Measurements from ENCODE around the gene ITPA.
A peak's percentile ranks its signal among the peaks of the same experiment; 100 is the strongest.
"Not testable (repeated sequence)": the region's sequence is repeated elsewhere in the genome, so short reads cannot be mapped to it uniquely, and the experiment has no call there.

Gene ITPA

DNA sequence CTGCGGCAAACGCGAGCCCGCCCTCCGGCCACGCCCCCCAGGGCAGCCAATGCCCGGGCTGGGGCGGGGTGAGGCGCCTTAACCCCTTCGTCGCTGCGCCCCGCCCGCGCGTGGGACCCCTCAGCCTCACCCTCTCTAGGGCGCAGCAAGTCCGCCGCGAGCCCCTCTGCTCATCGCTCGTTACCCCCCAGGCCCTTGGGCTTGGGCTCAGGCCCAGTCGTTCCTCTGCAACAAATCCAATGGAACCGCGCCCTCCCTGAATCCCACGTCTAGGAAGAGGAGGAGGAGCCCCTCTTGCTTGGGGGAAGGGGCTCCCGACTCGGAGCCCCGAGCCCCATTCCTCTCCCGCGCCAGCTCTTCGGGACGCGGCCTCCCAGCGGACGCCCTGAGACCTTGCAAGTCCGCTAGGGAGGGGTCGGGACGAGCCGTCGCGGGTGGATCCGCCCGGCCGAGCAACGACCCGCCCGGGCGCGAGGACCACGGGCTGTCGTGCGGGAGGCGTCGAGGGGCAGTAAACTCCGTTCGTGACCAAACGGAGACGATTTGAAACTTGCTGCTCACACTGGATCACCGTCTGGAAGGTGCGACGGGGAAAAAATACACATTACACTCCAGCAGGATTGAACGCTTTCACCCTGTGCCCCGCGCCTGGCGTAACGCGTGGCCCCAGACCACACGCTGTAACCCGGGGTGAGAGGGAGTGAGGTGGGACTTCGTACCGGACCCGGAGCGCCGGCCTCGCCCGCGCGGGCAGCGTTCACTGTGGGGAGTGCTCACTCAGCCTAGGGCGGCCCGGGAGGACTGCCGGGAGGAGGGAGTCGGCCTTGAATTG is 35.5 kb upstream of the ITPA start:
- peak; percentile 83 for DNase-seq (ENCODE audit: low read depth)

DNA sequence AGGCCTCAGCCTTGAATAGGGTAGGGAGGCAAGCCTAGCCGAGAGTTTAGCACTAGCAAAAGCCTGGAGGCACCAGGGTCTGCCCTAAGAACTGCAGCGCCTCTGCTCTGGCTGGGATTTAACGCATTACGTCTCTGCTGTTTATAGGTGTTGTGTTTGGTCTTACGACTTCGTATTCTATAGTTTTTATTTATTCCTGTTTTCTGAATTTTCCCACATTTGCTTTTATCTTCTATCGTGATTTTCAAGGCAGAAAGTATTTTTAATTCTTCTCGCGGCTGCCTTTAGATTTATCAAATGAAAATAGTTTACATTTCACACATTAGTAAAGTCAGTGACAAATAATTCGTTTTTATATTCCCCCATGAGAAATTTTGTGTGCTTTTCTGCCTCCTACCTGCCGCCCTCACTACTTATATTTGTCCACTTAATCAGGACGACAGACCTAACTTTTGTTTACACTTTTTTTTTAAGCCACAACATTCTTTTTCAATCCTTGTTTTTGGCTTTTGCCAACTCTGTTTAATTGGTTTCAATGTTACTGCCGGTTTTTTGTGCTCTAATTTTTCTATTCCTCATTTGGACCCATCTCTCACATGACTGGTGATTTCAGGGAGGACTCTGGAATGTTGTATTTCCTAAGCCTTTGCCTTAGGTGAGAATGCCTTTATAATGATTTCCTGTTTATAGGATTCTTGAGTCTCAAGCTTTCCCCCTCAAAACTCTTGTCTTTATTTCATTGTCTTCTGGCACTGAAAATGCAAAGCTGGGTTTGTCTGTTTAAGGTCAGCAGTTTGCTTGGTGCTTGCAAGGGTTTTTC is 34.6 kb upstream of the ITPA start:
- no peak for DNase-seq (ENCODE audit: low read depth)

DNA sequence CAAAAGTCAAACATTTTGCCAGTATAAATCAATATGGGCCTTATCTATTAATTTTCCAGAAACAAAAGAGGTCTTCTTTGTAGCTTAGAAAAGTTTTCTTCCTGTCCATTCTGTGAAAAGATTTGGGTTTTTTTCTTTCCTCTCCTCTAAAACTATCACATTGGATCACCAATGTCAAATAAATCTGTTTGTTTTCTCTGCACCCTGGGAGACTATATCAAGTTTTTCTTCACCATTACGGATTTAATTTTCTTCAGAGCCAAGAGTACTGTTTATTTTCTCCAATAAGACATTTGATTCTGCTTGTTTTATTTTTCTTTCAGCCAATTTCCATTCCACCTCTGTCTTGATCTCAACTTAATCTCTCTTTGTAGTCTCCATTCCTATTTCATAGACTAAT is 34.0 kb upstream of the ITPA start:
- no peak for DNase-seq (ENCODE audit: low read depth)

DNA sequence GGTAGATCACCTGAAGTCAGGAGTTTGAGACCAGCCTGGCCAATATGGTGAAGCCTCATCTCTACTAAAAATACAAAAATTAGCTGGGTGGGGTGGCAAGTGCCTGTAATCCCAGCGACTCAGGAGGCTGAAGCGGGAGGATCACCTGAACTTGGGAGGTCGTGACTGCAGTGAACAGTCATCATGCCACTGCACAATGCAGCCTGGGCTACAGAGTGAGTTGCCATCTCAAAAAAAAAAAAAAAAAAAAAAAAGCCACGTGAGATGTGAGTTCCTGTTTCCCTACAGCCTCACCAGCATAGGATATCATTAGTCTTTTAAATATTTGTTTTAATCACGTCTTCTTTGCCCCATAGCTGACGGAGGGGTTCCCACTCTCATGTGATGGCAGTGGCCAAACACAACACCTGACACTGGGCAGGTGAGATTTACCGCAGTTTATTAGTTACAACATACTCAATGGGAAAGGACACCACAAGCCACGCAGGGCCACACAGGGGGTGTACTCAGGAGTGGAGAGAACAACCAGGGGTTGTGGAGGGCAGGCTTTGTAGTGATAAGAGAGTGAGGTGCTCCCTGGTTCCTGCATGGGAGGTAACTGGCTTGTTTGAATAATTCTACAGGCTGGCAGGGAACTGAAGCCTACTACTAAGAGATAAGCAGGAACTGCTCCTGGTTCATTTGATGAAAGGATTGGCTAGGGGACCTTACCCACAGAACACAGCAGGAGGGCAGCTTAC is 31.4 kb upstream of the ITPA start:
- DNase-seq (ENCODE audit: low read depth), result no peak

DNA sequence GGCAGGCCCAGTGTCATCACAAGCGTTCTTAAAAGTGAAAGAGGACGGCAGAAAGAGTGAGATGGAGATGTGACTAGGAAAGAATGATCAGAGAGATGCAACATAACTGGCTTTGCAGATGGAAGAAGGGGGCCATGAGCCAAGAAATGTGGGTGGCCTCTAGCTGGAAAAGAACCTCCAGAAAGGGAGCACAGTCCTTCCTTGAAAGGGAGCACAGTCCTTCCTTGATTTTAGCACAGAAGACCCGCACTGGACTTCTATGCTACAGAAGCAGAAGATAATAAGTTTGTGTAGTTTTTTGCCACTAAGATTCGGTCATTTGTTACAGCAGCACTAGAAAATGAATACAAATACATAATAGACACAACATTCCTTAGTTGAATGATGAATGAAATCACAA is 29.0 kb upstream of the ITPA start:
- no peak for DNase-seq (ENCODE audit: low read depth)

DNA sequence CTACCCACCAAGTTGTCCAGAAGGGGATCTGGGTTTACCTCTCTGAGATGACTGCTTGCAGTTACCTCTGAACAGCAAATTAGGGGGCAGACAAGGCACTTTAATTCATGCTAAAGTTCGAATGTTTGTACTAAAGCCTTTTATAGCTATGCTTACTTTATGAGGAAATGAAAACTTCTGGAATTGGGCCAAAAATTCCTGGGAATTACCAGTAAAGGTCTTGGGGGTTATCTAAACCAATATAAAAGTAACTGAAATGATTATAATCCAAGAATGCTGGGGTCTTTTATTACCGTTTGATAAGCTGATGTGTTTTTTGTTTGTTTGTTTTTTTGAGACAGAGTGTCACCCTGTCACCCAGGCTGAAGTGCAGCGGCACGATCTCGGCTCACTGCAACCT is 28.0 kb upstream of the ITPA start:
- no peak for DNase-seq (ENCODE audit: low read depth)

DNA sequence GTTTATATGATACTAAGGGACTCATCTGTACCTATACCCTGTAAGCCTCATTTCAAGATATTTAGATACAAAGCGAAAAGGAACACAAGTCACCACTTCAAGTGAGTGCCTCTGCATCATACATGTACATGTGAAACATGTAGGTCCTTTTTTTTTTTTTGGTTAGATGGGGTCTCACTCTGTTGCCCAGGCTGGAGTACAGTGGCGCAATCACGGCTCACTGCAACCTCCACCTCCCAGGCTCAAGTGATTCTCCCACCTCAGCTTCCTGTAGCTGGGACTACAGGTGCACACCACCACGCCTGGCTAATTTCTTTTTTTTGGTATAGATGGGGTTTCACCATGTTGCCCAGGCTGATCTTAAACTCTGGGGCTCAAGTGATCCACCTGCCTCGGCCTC is 26.9 kb upstream of the ITPA start:
- DNase-seq (ENCODE audit: low read depth), result not testable (repeated sequence)

DNA sequence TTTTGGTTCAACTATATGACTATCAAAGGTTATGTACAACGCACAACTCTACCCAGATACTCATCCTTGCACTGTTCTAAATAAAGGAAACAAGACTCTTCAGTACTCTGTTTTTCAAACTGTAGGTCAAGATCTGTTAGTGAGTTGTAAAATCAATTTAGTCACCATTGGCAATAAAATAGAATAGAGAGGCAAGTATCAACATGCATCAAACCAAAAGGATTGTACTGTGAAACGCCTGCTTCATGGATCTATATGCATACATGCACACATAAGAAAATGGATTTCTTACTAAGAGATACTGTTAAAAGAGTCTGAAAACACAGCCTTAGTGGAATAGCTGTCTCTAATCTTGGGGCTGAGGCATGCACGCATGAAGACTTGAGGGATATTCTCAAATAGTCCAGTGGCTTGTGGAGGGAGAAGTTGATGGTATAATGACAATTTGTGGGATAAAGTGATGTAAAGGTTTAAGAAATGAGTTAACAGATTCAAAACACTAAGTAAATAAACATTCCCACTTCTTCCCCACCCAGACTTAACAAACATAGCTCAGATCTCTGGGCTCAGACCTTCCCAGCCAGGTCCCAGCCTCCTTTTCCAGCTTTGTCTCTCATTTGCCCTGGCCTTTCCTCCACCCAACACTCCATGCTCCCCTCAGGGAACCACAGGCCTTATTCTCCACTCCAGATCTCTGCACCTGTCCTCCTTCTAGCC is 25.2 kb upstream of the ITPA start:
- DNase-seq (ENCODE audit: low read depth), result no peak

DNA sequence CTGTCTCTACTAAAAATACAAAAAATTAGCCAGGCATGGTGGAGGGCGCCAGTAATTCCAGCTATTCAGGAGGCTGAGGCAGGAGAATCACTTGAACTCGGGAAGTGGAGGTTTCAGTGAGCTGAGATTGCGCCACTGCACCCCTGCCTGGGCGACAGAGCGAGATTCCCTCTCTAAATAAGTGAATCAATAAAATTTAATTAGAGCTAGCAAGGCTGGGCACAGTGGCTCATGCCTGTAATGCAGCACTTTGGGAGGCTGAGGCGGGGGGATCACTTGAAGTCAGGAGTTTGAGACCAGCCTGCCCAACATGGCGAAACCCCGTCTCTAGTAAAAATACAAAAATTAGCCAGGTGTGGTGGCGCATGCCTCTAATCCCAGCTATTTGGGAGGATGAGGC is 21.4 kb upstream of the ITPA start:
- DNase-seq (ENCODE audit: low read depth), result not testable (repeated sequence)

DNA sequence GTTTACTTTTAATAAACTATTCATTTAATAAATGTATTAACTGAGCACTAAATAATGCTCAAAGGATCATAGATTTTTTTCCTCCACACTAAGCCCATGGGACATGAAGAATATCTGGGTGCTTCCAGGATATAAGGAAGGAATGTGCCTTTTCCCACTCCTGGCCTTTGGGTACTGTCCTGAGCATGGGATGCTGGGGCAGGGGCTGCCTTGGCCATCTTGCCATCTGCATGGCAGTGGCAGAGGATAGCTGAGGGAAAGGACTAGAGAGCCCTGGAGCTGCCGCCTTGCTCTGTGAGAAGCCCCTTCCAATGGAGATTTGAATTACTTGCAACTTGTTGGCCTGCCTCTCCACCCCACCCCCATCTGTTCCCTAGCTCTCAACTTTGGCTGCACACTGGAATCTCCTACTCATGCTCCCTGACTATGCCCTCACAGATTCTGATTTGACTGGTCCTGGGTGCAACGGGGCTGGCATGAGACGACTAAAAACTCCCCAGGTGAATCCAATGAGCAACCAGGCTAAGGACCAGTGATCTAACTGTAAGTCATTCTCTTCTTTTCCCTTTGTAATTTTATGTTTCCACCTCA is 20.4 kb upstream of the ITPA start:
- no peak for DNase-seq (ENCODE audit: low read depth)

DNA sequence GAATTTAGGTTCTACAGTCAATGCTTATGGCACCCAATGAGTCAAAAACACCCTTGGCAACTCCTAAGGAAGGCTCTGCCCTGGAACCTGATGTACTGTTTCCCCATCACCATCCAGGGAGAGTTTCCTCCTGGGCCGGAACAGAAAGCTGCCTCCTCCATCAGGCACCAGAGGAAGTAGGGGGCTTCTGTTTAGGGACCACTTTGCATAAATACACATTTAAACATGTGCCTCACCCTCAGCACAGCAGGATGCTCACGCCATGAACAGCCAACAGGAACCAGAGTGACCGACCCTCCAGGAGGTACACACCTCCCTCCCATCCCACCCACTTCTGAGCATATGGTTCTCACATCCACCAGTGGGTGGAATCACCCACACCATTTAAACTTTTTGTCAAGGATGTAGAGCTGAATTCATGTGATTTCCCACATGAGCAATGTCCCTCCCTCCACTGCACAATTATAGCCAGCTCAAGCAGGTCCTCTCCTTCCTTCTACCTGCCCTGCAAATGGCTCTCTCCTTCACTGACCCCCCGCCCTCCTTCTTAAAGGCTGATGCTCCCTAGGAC is 19.7 kb upstream of the ITPA start:
- no peak for DNase-seq (ENCODE audit: low read depth)

DNA sequence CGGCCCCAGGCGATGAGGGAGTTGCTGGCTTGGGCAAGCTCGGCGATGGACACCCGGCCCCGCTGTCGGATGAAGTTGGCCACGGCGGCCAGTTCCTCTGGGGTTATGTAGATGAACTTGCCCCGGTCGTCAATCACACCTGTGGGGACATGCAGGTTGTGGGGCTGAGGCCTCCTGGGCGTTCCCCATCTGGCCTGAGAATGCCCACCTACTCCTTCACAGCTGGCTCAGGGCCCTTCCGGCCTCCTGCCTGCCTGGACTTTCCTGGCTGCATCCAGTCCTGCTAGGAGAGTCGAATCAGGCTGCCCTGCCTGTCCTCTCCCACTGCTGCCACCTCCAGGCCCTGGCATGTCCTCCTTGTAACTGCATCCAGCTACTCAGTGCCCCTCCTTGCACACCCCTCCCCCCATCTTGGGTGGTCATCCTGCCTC is 18.6 kb upstream of the ITPA start:
- no peak for DNase-seq (ENCODE audit: low read depth)

DNA sequence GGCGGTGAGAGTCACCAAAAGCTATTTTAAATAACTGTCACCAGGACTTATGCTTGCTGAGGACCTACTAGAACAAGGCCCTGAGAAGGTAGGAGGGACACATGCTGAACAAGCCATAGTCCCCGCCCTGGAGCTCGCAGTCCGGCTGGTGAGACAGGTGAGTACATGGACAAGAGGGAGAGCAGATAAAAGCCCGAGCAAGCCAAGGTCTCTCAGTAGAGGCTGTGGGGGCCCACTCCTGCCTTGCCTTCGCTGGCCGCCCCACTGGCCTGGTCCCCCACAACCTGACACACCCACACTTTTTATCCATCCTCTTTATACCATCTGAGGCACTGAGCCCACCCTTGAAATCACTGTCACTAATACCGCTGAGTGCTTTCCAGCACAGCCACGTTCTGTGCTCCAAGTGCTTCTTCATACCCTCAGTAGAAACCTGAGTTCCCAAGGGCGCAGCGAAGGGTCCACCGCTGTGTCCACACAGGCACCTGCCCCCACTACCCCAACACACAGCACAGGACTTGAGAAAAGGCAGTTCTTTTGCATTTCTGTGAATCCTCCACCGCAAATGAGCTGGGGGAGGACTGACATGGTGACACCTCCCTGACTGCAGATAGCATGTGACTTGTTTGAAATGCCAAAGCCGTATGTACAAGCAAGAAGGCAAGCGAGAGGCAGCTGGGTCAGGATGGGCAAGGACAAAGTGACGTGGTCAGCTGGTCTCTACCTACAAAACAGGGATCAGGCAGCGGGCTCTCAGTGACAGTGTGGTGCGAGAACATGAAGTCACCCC is 16.9 kb upstream of the ITPA start:
- no peak for DNase-seq (ENCODE audit: low read depth)

DNA sequence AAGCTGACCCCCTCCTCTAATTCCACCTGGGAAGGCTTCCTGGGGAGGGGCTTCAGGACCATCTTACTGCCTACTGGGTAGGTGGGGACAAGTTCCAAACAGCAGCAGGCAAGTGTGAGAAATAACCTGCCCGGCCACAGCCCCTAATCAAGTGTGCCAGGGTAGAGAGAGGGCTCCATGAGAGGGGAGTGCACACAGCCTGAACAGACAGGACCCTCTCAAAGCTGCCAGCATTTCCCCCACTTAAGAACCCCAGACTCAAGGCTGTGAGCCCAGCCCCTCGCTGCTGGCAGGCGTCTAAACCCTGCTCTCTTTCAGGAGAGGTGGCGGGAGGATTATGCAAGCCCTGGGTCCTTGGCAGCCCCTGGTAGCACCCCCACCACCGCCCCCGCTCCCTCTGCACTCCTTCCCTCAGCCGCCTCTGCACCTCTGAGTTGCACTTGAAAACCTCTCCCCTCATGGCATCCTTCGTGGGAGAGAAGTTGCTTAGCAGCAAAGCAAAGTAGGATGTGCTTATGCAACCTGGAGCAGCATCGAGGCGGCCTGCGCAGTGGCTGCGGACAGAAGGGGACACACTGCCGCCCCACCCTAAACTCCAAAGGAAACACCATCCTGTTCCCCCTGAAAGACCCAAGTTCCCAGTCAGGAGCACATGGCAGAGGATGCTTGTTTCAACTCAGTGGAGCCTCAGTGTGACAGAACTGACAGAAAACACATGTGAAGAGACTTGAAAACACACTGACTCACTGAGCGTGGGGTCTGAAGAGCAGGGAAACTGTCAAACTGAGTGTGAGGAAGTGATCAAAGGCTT is 15.3 kb upstream of the ITPA start:
- DNase-seq (ENCODE audit: low read depth), result no peak

DNA sequence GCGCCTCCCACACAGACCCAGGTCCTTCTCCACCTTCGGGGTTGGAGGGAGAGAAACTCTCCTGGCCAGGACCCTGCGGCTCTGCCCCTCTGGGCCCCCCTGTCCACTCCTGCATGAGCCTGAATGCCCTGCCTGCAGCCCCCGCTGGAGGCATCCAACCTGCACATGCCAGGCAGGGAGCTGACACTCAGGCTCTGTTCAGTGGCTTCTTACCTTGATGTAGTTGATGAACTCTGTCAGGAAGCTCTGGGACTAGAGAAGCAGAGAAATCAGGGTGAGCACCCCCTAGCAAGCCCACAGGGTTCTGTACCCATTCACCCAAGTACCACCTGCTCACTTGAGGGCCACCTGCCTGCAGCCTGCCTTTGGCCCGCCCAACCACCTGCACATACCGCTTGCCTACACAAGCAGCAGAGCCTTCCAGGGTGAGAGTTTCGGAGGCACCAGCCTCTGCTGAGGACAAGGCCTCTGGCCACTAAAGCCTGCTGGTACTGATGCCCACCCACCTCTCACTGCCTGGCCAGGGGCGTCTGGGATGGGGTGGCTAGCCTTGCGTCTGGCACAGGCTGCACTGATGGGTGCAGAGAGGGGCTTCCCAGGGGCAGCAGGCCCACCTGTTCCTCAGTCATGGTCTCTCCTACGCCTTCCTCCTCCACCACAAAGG is 14.5 kb upstream of the ITPA start:
- DNase-seq (ENCODE audit: low read depth), result no peak

DNA sequence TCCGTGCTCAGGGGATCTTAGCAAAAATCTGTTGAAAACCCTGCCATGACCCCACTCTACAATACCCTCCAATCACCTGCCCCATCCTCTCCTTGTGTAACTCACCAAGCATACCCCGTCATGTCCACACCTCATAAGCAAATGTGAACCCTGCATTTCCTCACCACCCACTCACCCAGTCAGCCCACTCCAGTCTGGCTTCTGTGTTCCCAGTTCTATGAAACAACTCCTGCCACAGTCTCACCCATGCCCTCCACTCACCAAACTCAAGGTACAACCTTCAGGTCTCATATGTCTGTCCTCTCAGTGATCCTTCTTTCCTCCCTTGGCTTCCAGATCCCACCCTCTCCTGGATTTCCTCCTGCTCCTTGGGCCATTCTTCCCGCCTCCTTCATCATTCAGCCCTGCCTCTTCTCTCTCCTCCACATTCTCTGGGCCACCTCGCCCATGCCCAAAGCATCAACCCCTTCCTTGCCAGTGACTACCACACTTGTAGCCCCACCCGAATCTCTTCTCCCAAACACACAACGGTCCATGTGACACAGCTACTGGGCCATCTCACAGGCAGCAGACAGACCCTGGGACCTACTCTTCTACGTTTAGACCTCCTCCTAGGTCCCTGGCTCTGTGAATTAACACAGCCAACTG is 13.6 kb upstream of the ITPA start:
- DNase-seq (ENCODE audit: low read depth), result no peak

DNA sequence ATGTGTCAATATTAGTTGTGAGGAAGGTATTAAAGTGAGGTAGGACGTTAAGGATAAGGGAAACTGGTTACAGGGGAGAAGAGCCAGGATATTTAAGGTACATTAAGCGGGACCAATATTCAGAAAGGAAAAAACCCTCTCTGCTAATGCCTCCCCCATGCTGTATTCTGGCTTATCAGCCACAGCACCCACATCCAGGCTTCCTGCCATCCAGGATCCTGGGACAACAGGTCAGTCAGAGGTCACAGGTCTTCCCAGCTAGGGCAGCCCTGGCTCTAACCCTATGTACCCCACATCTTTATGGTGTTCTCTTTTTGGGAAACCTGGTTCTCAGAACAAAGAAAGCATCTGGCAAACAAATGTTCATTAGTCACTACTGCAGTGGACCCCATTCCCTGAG is 10.1 kb upstream of the ITPA start:
- no peak for DNase-seq (ENCODE audit: low read depth)

DNA sequence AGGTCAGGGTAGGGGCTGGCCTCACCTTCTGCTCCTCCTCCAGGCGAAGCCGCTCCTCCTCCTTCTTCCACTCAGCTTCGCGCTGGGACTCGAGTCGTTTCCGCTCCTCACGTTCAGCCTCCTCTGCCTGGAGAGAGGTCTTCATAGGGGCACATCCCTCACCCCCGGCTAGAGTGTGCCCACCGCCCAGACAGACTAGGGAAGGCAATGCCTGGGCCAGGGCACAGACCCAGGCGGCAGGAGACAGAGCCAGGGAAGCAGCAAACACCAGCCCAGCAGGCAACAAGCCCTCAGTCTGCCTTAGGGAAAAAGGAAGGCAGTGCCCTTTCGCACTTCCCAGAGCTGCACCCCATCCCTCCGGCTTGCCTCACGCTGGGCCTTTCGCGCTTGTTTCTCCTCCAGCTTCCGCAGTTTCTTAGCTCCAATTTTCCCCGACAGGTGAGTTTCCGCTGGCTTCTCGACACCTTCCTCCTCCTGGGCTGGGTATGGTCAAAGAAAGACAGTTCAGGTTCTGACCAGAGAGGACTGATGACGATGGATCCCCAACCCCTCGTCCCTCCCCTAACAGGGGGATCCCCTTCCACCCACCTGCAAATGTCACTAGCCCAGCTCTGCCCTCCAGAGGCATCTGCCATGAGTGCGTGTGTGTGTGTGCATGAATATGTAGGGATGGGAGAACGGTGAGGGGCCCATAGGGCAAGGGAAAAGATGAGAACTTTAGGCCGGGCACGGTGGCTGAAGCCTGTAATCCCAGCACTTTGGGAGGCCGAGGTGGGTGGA is 9.1 kb upstream of the ITPA start:
- DNase-seq (ENCODE audit: low read depth), result no peak

Data from CMK (cell line).